ENCODE measurements around the gene ASMTL.
"Not testable (repeated sequence)": the region's sequence is repeated elsewhere in the genome, so short reads cannot be mapped to it uniquely, and the experiment has no call there.

Gene ASMTL

GRCh38 chrX:1387141-1387776, 65.5 kb downstream of the ASMTL start:
- DNase-seq = peak; percentile 13

DNA sequence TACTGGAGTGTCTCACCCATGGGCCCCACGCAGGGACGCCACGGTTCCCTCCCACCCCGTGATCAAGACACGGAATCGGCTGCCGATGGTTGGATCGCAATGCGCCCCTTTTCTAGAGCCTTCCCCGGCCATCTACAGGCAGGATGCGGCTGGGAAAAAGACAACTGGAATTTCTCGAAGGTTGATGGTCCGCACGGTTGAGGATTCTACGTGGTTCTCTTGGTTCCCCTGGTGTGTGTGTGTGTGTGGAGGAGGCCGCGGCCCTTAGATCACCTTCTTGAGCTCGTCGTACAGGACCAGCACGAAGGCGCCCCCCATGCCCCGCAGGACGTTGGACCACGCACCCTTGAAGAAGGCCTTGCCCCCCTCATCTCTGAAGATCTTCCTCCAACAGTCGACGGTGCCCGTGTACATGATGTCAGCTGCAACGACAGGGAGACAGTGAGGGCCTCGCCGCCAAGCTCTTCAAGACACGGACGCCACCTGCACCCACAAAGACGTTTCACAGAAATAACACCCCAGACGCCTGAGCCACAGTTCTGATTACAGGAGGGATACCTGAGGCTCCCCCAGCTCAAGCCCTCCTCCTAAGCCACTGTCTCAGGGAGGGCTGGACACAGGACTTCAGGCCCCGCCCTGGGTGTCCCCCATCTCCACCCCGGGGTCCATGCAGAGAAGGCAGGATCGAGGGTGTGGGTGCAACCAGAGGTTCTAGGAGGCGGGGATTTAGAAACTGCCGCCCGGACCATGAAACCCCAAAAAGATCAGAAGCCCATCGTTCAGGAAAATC, 66.2 kb downstream of the ASMTL start:
- DNase-seq = no peak

- DNase-seq = no peak
These were observed 67.2 kb downstream of the ASMTL start for GRCh38 chrX:1385253-1386223.

DNA sequence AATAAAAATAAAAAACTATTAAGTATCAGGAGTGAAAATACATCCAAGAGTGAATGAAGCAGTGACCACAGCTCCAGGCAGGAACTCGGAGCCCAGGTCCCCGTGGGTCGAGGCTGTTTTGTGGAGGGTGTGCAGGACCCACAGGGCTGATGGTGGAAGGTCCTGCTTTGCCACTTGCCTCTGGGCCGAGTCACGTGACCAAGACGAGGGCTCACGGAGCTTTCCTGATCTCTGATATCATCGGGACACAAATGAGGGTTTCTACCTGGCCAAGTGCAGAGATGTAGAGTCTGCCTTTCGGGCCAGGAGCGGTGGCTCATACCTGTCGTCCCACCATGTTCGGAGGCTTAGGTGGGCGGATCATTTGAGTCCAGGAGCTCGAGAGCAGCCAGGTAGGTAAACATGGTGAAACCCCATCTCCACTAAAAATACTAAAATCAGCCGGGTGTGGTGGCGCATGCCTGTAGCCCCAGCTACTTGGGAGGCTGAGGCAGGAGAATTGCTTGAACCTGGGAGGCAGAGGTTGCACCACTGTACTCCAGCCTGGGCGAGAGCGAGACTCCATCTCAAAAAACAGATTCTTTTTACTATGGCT, 68.0 kb downstream of the ASMTL start:
- DNase-seq = no peak

- DNase-seq = no peak
These were observed 72.0 kb downstream of the ASMTL start for GRCh38 chrX:1380672-1381233.

DNA sequence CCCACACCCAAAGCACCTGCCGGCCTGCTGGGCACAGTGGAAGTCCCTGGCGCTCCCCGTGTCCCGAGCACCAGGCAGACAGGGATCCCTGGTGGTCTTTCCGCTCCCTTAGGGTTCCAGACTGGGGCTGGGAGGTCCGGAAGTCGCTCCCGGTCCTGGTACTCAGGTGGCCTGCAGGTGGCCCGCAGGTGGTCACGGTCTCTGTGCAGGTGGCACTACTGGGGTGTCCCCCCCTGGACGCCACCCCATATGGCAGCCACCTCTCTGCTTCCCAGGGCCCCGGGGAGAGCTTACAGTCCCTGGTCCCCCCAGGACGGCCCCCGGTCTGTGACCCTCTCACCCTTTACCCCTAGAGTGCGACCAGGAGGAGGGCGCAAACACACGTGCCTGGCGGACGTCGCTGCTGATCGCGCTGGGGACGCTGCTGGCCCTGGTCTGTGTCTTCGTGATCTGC, 74.4 kb downstream of the ASMTL start:
- DNase-seq = no peak

GRCh38 chrX:1368385-1368698, 84.4 kb downstream of the ASMTL start:
- no peak for DNase-seq

DNA sequence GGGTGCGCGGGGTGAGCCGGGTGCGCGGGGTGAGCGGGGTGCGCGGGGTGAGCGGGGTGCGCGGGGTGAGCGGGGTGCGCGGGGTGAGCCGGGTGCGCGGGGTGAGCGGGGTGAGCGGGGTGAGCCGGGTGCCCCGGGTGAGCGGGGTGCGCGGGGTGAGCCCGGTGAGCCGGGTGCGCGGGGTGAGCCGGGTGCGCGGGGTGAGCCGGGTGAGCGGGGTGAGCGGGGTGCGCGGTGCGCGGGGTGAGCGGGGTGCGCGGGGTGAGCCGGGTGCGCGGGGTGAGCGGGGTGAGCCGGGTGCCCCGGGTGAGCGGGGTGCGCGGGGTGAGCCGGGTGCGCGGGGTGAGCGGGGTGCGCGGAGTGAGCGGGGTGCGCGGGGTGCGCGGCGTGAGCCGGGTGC, 86.3 kb downstream of the ASMTL start:
- not testable (repeated sequence) for DNase-seq

DNA sequence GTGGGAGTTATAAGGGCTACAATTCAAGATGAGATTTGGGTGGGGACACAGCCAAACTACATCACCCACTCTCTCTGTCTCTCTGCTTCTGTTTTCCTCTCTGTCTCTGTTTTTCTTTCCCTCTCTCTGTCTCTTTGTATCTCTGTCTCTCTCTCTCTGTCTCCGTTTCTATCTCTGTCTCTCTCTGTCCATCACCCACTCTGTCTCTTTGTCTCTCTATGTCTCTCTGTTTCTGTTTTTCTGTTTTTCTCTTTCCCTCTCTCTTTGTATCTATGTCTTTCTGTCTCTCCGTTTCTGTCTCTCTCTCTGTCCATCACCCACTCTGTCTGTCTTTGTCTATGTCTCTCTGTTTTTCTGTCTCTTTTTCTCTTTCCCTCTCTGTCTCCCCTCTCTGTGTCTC, 90.8 kb downstream of the ASMTL start:
- no peak for DNase-seq

GRCh38 chrX:1361275-1361674, 91.4 kb downstream of the ASMTL start:
- DNase-seq = no peak

DNA sequence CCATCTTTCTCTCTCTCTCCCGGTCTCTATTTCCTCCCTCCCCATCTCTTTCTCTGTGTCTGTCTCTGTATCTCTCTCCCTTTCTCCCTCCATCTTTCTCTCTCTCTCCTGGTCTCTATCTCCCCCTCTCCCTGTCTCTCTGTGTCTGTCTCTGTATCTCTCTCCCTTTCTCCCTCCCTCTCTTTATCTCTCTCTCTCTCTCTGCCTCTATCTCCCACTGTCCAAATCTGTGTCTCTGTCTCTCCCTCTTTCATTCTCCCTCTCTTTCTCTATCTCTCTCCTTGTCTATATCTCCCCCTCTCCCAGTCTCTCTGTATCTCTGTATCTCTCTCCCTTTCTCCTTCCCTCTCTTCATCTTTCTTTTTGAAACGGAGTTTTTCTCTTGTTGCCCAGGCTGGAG, 92.5 kb downstream of the ASMTL start:
- DNase-seq = no peak

- DNase-seq = no peak
These were observed 93.2 kb downstream of the ASMTL start for GRCh38 chrX:1359477-1359873.

GRCh38 chrX:1358793-1359476, 93.8 kb downstream of the ASMTL start:
- DNase-seq = no peak

DNA sequence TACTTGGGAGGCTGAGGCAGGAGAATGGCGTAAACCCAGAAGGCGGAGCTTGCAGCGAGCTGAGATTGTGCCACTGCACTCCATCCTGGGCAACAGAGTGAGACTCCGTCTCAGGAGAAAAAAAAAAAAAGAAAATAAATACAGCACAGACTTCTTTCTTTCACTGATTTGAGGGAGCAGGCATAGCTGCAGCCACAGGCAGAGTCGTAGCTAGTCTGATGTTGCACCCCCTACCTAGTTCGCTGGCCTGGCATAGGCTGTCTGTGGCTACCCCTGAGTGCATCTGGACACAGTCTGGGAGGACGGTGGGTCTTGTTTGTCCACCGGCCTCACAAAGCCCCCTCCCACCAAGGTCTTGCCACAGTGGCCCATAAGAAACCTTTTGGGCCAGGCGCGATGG, 94.7 kb downstream of the ASMTL start:
- no peak for DNase-seq

- no peak for DNase-seq
These were observed 97.3 kb downstream of the ASMTL start for GRCh38 chrX:1355131-1356046.

- DNase-seq = no peak
These were observed 98.4 kb downstream of the ASMTL start for GRCh38 chrX:1354036-1355019.
